ENCODE data around the gene ANAPC15. TPM values are rescaled to one million over a fixed set of nuclear protein-coding genes. Genes with fewer than 3 reads are reported as not detected.
"Not testable (repeated sequence)": the region's sequence is repeated elsewhere in the genome, so short reads cannot be mapped to it uniquely, and the experiment has no call there.

Gene ANAPC15
- total RNA-seq, 1 donor = 21.7 TPM

- no peaks in the 10 kb centered on the region for H3K79me2 ChIP-seq (ENCODE audit: insufficient read depth, low read length)
- no peaks in the 10 kb centered on the region for H4K20me1 ChIP-seq (ENCODE audit: insufficient read depth, low read length)
- no peak for TF ChIP-seq CTCF (IDR thresholded peaks at IDR 0.05; ENCODE audit: extremely low read depth, low read depth, low read length)
- no peaks in the 10 kb centered on the region for H3K27me3 ChIP-seq (ENCODE audit: insufficient read depth, low read length)
- H3K27ac ChIP-seq (ENCODE audit: low read depth, low read length) = peak overlapping the region; percentile 90
- no peak overlapping the region for H3K4me2 ChIP-seq (ENCODE audit: insufficient read depth, low read length)
- no peak overlapping the region for H3K4me3 ChIP-seq (ENCODE audit: insufficient read depth, low read length)
- peaks cover 45% of the 10 kb centered on the region for H3K4me1 ChIP-seq (ENCODE audit: insufficient read depth, low read length)
- H2AFZ ChIP-seq (ENCODE audit: low read length) = no peak overlapping the region
- DNase-seq (ENCODE audit: insufficient read length, low spot score, missing footprints) = no peak
- no peaks in the 10 kb centered on the region for H3K9me3 ChIP-seq (ENCODE audit: low read depth, low read length)
- no peaks in the 10 kb centered on the region for H3K36me3 ChIP-seq (ENCODE audit: insufficient read depth, low read length)
Measured at GRCh38 chr11:72144807-72145565, 32.5 kb upstream of the ANAPC15 start.

- H3K9me3 ChIP-seq (ENCODE audit: low read depth, low read length); H2AFZ ChIP-seq (ENCODE audit: low read length); H3K27me3 ChIP-seq (ENCODE audit: insufficient read depth, low read length); H3K36me3 ChIP-seq (ENCODE audit: insufficient read depth, low read length); H4K20me1 ChIP-seq (ENCODE audit: insufficient read depth, low read length); DNase-seq (ENCODE audit: insufficient read length, low spot score, missing footprints); H3K79me2 ChIP-seq (ENCODE audit: insufficient read depth, low read length); H3K4me3 ChIP-seq (ENCODE audit: insufficient read depth, low read length); H3K4me2 ChIP-seq (ENCODE audit: insufficient read depth, low read length): not testable (repeated sequence)
- peaks cover 49% of the 10 kb centered on the region for H3K4me1 ChIP-seq (ENCODE audit: insufficient read depth, low read length)
- peak overlapping the region; percentile 94 for H3K27ac ChIP-seq (ENCODE audit: low read depth, low read length)
Measured at GRCh38 chr11:72142543-72142942, 30.0 kb upstream of the ANAPC15 start.

- H2AFZ ChIP-seq (ENCODE audit: low read length) = peak overlapping the region; percentile 4
- not testable (repeated sequence) for H3K27me3 ChIP-seq (ENCODE audit: insufficient read depth, low read length); H3K9me3 ChIP-seq (ENCODE audit: low read depth, low read length); H3K36me3 ChIP-seq (ENCODE audit: insufficient read depth, low read length); H3K4me3 ChIP-seq (ENCODE audit: insufficient read depth, low read length); H3K79me2 ChIP-seq (ENCODE audit: insufficient read depth, low read length); DNase-seq (ENCODE audit: insufficient read length, low spot score, missing footprints); H3K4me2 ChIP-seq (ENCODE audit: insufficient read depth, low read length); H4K20me1 ChIP-seq (ENCODE audit: insufficient read depth, low read length)
- H3K27ac ChIP-seq (ENCODE audit: low read depth, low read length) = peak overlapping the region; percentile 94
- peaks cover 49% of the 10 kb centered on the region for H3K4me1 ChIP-seq (ENCODE audit: insufficient read depth, low read length)
Measured at GRCh38 chr11:72142086-72142485, 29.6 kb upstream of the ANAPC15 start.

- Histone ChIP-seq H3K4me3 (ENCODE audit: insufficient read depth, low read length) (peak overlapping the region; percentile 20), H3K27me3 (ENCODE audit: insufficient read depth, low read length) (no peaks in the 10 kb centered on the region), H3K4me1 (ENCODE audit: insufficient read depth, low read length) (peaks cover 49% of the 10 kb centered on the region), H4K20me1 (ENCODE audit: insufficient read depth, low read length) (no peaks in the 10 kb centered on the region), H2AFZ (ENCODE audit: low read length) (no peak overlapping the region), H3K27ac (ENCODE audit: low read depth, low read length) (peak overlapping the region; percentile 94), H3K79me2 (ENCODE audit: insufficient read depth, low read length) (no peaks in the 10 kb centered on the region), H3K4me2 (ENCODE audit: insufficient read depth, low read length) (peak overlapping the region; percentile 68), H3K9me3 (ENCODE audit: low read depth, low read length) (no peaks in the 10 kb centered on the region), H3K36me3 (ENCODE audit: insufficient read depth, low read length) (no peaks in the 10 kb centered on the region)
- TF ChIP-seq CTCF (IDR thresholded peaks at IDR 0.05; ENCODE audit: extremely low read depth, low read depth, low read length) = no peak
- DNase-seq (ENCODE audit: insufficient read length, low spot score, missing footprints) = peak; percentile 91
Measured at GRCh38 chr11:72141066-72141465, 28.6 kb upstream of the ANAPC15 start.

GRCh38 chr11:72140661-72141060 is 28.2 kb upstream of the ANAPC15 start:
- no peak overlapping the region for H3K4me3 ChIP-seq (ENCODE audit: insufficient read depth, low read length)
- H3K79me2 ChIP-seq (ENCODE audit: insufficient read depth, low read length) = no peaks in the 10 kb centered on the region
- no peaks in the 10 kb centered on the region for H4K20me1 ChIP-seq (ENCODE audit: insufficient read depth, low read length)
- no peaks in the 10 kb centered on the region for H3K9me3 ChIP-seq (ENCODE audit: low read depth, low read length)
- no peaks in the 10 kb centered on the region for H3K27me3 ChIP-seq (ENCODE audit: insufficient read depth, low read length)
- DNase-seq (ENCODE audit: insufficient read length, low spot score, missing footprints) = no peak
- no peak overlapping the region for H2AFZ ChIP-seq (ENCODE audit: low read length)
- peaks cover 49% of the 10 kb centered on the region for H3K4me1 ChIP-seq (ENCODE audit: insufficient read depth, low read length)
- peak overlapping the region; percentile 46 for H3K4me2 ChIP-seq (ENCODE audit: insufficient read depth, low read length)
- no peaks in the 10 kb centered on the region for H3K36me3 ChIP-seq (ENCODE audit: insufficient read depth, low read length)
- peak overlapping the region; percentile 94 for H3K27ac ChIP-seq (ENCODE audit: low read depth, low read length)
- no peak for TF ChIP-seq CTCF (IDR thresholded peaks at IDR 0.05; ENCODE audit: extremely low read depth, low read depth, low read length)
